ENCODE measurements around the gene TM9SF3.

TM9SF3 gene

GRCh38 chr10:96586419-96587263, at the start of gene TM9SF3:
TSS of gene TM9SF3 (minus strand) at chr10:96587012. CDS start at chr10:96586835, 177 bp downstream.
- DNase-seq = no peak

- no peak for DNase-seq
Observed at GRCh38 chr10:96636551-96636950, 49.7 kb upstream of the TM9SF3 start.

- DNase-seq = no peak
Observed at GRCh38 chr10:96632974-96633710, 46.3 kb upstream of the TM9SF3 start.

- DNase-seq = no peak
Observed at GRCh38 chr10:96627292-96627691, 40.5 kb upstream of the TM9SF3 start.

GRCh38 chr10:96626795-96627194, 40.0 kb upstream of the TM9SF3 start:
- DNase-seq = no peak

- no peak for DNase-seq
Observed at GRCh38 chr10:96625173-96625572, 38.4 kb upstream of the TM9SF3 start.

- DNase-seq = no peak
Observed at GRCh38 chr10:96622013-96622787, 35.4 kb upstream of the TM9SF3 start.

- no peak for DNase-seq
Observed at GRCh38 chr10:96619796-96620773, 33.3 kb upstream of the TM9SF3 start.

- DNase-seq = no peak
Observed at GRCh38 chr10:96619120-96619519, 32.3 kb upstream of the TM9SF3 start.

- DNase-seq = no peak
Observed at GRCh38 chr10:96618653-96619052, 31.8 kb upstream of the TM9SF3 start.

GRCh38 chr10:96616961-96617360, 30.1 kb upstream of the TM9SF3 start:
- DNase-seq = no peak

- no peak for DNase-seq
Observed at GRCh38 chr10:96614515-96614914, 27.7 kb upstream of the TM9SF3 start.

- DNase-seq = no peak
Observed at GRCh38 chr10:96613576-96613975, 26.8 kb upstream of the TM9SF3 start.

GRCh38 chr10:96612055-96612830, 25.4 kb upstream of the TM9SF3 start:
- no peak for DNase-seq

GRCh38 chr10:96610817-96611216, 24.0 kb upstream of the TM9SF3 start:
- no peak for DNase-seq

- DNase-seq = no peak
Observed at GRCh38 chr10:96609510-96609909, 22.7 kb upstream of the TM9SF3 start.

- no peak for DNase-seq
Observed at GRCh38 chr10:96608805-96609204, 22.0 kb upstream of the TM9SF3 start.

- no peak for DNase-seq
Observed at GRCh38 chr10:96608262-96608661, 21.4 kb upstream of the TM9SF3 start.

- DNase-seq = no peak
Observed at GRCh38 chr10:96606946-96607345, 20.1 kb upstream of the TM9SF3 start.

GRCh38 chr10:96606216-96606615, 19.4 kb upstream of the TM9SF3 start:
- no peak for DNase-seq

- no peak for DNase-seq
Observed at GRCh38 chr10:96600337-96600736, 13.5 kb upstream of the TM9SF3 start.

Data from cortex of kidney (tissue), 1 donor.